ENCODE measurements around the gene RASA2.
"Not testable (repeated sequence)": the region's sequence is repeated elsewhere in the genome, so short reads cannot be mapped to it uniquely, and the experiment has no call there.

Gene RASA2

GRCh38 chr3:141575879-141576743, 89.3 kb downstream of the RASA2 start:
- no peak for DNase-seq (ENCODE audit: low spot score)

- no peak for DNase-seq (ENCODE audit: low spot score)
Observed at GRCh38 chr3:141576744-141577052, 89.9 kb downstream of the RASA2 start.

GRCh38 chr3:141578202-141578973, 91.6 kb downstream of the RASA2 start:
- DNase-seq (ENCODE audit: low spot score) = no peak

- no peak for DNase-seq (ENCODE audit: low spot score)
Observed at GRCh38 chr3:141594357-141594756, 107.5 kb downstream of the RASA2 start.

- DNase-seq (ENCODE audit: low spot score) = no peak
Observed at GRCh38 chr3:141597931-141598330, 111.1 kb downstream of the RASA2 start.

- DNase-seq (ENCODE audit: low spot score) = no peak
Observed at GRCh38 chr3:141600331-141600730, 113.5 kb downstream of the RASA2 start.

- DNase-seq (ENCODE audit: low spot score) = no peak
Observed at GRCh38 chr3:141602706-141603105, 115.9 kb downstream of the RASA2 start.

GRCh38 chr3:141603473-141604035, 116.7 kb downstream of the RASA2 start:
- no peak for DNase-seq (ENCODE audit: low spot score)

- no peak for DNase-seq (ENCODE audit: low spot score)
Observed at GRCh38 chr3:141605883-141606282, 119.1 kb downstream of the RASA2 start.

GRCh38 chr3:141608438-141608837, 121.6 kb downstream of the RASA2 start:
- no peak for DNase-seq (ENCODE audit: low spot score)

GRCh38 chr3:141610939-141611338, 124.1 kb downstream of the RASA2 start:
- no peak for DNase-seq (ENCODE audit: low spot score)

- DNase-seq (ENCODE audit: low spot score) = no peak
Observed at GRCh38 chr3:141618103-141618910, 131.5 kb downstream of the RASA2 start.

- DNase-seq (ENCODE audit: low spot score) = no peak
Observed at GRCh38 chr3:141618938-141619337, 132.1 kb downstream of the RASA2 start.

- no peak for DNase-seq (ENCODE audit: low spot score)
Observed at GRCh38 chr3:141619450-141619849, 132.6 kb downstream of the RASA2 start.

GRCh38 chr3:141623691-141624090, 136.9 kb downstream of the RASA2 start:
- DNase-seq (ENCODE audit: low spot score) = no peak

GRCh38 chr3:141625506-141625905, 138.7 kb downstream of the RASA2 start:
- DNase-seq (ENCODE audit: low spot score) = no peak

- DNase-seq (ENCODE audit: low spot score) = not testable (repeated sequence)
Observed at GRCh38 chr3:141628334-141628733, 141.5 kb downstream of the RASA2 start.

- not testable (repeated sequence) for DNase-seq (ENCODE audit: low spot score)
Observed at GRCh38 chr3:141628868-141629441, 142.1 kb downstream of the RASA2 start.

GRCh38 chr3:141629976-141630375, 143.1 kb downstream of the RASA2 start:
- DNase-seq (ENCODE audit: low spot score) = no peak

- no peak for DNase-seq (ENCODE audit: low spot score)
Observed at GRCh38 chr3:141632779-141633374, 146.1 kb downstream of the RASA2 start.

GRCh38 chr3:141642215-141642614, 155.4 kb downstream of the RASA2 start:
- no peak for DNase-seq (ENCODE audit: low spot score)

Data from SK-N-DZ (cell line).